Measurements from ENCODE around the gene FOS.

GRCh38 chr14:75301666-75302325, 23.2 kb downstream of the FOS start:
- TF ChIP-seq EZH2phosphoT487 (IDR thresholded peaks at IDR 0.05; ENCODE audit: insufficient read depth, low read depth) (no peak), EZH2 (IDR thresholded peaks at IDR 0.05; ENCODE audit: insufficient read depth, poor library complexity, severe bottlenecking) (no peak)
